GM19099 (cell line): Measurements from ENCODE around the gene CYP2R1.

Experiments
- POLR2A ChIP-seq: IDR thresholded peaks from 3 replicates; pipeline ENCODE4 v1.6.1; 2011; ENCODE audit warnings: low read depth; ENCODE audit not compliant: insufficient read length; ENCODE audit errors: extremely low read depth

CYP2R1 gene

DNA sequence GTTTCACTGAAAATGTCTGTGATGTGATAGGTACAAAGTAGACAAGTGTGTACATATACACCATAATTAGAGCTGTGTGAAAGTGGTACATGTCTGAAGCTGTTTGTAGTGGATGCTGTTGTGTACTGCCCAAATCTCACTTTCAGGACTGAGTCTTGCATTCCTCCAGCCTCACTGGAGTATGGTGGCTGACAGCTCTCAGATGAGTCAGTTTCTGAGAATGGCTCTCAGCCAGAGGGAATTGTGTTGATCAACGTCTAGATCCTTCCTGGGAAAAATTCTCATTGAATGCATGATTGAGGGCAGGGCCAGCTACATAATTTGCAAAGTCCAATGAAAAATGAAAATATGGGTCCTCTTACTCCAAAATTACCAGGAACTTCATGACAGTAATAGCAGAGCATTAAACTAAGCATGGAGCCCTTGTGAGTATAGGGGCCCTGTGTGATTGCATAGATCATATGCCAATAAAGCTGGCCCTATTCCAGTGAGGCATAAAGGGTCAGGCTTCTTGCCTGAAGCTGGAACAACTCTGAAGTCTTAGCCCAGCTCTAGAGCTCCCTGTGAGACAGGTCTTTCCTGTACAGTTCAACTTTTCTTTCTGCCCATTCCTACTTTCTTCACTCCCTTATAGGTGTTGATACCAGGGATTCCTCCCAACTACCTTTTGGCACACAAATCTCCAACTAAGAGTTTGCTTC is 10.8 kb upstream of the CYP2R1 start:
- TF ChIP-seq POLR2A: no peak

DNA sequence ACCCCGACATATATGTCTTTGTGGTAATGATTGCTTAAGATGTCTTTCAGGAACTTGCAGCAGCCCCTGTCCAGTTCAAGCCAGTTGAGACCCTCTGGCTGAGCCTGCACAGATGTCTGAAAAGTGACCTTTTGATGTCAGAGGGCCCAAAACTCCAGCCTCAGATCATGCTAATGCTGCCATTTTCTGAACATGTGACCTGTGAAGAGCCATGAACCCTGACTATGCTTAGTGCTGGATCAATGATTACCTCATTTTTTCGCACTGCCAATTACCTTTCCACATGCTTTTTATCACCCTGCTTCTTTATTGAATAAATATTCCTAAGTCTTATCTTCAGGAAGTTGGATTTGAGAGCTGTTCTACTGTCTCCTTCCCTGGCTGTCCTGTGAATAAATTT is 6.9 kb upstream of the CYP2R1 start:
- no peak for TF ChIP-seq POLR2A

DNA sequence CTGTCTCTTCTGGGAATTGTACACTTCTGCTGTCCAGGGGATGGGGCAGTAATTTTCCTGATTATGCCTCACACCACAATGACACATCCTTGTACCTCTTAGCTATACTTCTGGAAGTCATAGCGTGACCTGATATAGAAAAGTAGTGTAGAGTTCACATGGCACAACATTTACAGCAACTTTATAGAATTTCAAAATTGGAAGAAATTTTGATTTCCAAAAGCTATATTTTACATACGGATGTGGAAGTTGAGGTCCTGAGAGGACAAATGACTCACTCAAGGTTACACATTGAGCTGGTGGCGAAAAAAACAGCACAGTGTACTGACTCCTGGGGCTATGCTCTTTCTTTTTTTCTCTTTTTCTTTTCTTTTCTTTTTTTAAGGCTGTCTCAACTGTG is 6.3 kb upstream of the CYP2R1 start:
- no peak for TF ChIP-seq POLR2A

DNA sequence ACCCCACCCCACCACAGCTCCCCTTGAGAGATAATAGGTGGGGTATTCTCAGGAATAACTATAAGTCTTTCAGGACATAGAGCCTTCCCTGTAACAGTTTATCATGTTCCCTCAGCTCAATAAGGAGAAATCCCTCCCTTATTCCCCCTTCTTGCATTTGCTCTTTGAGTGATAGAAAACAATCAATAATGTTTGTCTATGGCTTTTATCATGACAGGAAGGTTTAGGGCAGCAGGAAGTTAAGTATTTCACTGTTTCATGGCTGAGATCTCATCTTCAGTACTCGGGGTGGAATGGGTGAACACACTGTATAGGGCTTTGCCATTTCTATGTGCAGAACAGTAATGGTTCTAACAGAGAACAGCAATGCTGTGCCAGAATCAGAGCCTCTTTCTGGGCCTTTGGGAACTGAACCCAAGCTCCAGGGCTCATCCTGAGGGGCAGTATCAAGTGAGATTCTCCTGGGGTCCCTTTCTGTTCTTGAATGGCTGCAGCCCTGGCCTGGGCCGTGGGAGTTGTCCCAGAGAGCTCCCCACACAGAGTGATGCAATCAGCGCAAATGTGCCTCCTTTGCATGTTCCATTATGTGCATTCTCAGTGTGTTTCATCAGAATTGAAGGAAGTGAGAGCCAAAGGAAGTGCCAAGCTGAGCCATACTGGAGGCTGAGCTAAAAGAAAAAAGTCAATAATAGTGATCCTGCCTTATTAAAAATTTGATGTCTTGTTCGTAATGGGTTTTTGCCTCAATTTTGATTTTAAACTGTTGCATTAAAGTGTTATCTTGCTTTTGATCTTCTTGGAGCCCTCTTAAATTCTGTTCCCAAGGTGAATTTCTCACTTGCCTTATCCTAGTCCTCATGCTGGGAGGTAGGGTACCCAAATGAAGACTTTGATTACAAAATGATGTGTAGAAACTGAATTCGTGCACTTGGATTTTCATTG is 2.9 kb upstream of the CYP2R1 start:
- no peak for TF ChIP-seq POLR2A

DNA sequence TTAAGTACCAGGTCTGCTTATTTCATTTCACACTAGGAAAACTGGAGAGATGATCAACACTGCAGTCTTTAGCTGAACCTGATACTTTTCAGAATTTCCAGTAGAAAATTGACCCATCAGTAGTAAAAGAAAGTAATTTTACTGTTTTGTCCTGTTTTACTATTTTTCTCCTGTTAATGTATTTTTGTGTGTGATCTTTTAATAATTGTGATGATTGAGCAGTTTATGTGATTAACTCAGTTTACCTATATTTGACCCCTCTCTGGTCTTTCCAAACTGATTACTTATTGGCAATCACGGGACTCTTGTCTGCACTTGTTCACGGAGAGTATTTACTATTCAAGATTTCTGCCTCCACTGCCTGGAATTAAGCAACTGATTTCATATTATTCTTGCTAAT is 546 bp upstream of the CYP2R1 start:
- TF ChIP-seq POLR2A: no peak

DNA sequence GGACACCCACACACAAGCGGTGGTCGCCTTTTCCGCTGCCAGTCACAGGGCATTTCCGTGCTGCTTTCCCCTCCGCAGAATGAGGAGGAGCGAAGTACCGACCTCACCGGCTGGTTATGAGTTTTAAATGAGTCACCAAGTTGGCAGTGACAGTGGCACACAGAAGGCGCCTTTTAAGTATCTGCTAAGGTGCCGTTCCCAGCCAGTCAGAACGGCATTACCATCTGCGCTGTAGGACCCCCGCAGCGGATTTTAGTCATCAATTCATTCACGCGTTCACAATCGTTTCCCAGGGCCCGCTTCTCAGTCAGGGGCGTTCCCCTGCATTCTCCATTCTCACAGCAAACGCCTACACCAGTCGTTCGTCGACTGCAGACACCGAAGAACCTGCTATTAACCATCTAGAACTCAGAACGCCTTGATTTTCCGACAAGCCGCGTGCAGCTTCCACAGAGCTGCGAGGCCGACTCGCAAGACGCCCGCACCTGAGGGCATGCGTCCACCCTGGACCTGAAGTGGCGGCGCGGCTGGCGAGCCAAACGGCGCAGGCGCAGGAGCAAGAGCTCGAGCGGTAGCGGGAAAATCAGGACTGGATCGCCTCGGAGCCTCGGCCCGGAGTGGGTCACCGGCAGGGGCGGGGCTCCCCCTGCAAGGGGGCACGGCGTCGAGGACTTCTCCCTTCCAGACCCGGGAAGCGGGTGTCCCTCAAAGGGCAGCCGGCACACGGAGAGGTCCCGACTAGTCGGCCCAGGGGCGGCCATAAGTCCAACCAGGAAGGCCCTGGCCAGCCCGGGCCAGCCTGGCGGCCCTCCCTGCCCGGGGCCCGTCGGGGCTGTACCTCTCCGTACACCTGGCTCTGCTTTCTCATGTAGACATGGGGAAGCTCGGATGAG is 642 bp downstream of the CYP2R1 start:
- peak; percentile 90 for TF ChIP-seq POLR2A

DNA sequence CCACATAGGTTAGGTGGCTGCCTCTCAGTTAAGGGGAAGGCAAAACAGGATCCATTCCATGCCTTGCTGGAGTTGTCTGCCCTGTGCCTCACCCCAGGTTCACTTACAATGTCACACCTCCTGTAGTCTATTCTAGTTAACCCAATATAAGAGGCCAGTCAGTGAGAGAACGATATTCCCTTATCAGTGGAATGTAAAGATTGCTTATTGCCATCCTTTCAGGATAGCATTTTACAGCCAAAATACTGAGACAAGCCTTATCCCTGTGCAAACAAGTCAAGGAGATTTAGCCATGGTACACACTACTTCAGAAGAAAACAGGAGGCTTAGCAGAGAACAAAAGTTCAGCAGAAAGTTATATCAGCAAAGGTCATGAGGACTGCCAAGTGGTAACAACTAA is 5.5 kb downstream of the CYP2R1 start:
- TF ChIP-seq POLR2A: no peak

DNA sequence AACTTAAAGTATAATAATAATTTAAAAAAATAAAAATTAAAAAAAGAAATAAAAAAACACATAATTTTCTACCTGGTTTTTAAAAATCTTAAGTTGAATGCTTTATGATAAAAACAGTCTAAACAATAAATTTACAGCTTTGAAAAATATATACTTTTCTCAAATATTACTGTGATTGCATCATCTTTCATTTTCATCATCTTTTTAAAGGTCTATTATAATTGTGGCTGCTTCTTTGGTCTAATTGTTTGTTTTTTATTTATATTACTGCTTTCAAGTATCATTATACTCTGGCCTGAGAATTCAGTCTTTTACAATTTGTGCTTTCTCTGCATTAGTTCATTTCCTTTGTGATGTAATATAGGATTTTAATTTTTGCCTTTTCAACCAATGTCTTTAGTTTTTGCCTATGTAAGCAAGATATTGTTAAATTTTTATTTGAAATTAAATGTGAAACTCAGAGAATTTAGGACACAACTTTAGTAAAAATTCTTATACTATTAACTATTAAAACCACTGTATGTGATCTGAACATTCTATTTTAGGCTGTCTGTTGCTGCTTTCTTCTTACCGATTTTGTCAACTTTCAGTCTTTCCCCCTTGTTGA is 7.3 kb downstream of the CYP2R1 start:
- no peak for TF ChIP-seq POLR2A

DNA sequence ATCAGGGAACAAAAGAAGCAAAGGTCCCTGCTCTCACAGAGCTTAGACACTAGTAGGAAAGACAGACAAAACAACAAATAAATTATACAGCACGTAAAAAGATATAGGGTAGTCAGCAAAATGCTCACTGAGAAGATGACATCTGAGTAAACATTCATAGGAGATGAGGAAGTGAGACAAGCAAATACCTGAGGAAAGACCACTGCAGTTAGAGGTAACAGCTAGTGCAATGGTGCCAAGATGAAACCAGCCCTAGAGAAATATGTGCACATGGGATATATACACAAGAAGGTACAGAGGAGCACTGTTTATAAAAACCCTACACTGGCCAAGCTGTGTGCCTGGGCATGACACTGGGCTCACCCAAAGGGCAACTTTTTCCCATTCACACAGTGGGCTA is 9.8 kb downstream of the CYP2R1 start:
- TF ChIP-seq POLR2A: no peak

DNA sequence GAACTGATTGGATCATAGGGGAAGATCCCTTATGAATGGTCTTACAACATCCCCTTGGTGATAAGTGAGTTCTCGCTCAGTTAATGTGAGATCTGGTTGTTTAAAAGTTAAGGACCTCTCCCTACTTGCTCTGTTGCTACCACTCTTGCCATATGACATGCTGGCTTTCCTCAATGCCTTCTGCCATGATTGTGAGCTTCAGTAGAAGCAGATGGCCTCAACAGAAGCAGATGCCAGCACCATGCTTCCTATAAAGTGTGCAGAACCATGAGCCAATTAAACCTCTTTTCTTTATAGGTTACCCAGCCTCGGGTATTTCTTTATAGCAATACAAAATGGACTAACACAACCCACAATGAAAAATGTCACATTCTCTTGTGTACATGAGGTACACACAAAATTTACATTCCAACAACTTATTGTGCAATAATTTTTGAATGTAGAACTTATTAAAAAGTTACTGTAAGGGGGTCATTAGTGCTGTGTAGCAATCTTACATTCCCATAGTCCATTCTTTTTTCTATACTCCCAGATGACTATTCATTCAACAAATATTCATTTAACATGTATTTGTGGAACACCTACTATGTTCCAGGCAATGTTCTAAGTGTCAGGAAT is 10.3 kb downstream of the CYP2R1 start:
- TF ChIP-seq POLR2A: no peak

DNA sequence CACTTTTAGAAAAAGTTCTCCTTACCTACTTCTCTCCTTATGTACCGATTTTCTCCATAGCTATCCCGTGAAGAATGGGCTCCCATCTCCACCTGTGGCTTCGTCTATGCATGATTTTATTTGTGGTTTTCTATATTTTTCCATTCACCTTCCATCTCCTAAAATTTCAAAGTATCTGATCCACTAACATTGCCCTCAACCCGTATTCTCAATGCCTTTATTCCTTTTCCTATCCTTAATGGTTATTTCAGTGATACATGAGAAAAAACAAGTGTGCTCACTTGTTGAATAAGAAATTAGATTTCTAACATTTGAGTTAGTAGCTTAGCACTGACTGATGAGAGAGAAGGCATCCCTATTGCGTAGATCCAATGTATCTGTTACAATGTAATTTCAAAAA is 16.9 kb downstream of the CYP2R1 start:
- TF ChIP-seq POLR2A: no peak

DNA sequence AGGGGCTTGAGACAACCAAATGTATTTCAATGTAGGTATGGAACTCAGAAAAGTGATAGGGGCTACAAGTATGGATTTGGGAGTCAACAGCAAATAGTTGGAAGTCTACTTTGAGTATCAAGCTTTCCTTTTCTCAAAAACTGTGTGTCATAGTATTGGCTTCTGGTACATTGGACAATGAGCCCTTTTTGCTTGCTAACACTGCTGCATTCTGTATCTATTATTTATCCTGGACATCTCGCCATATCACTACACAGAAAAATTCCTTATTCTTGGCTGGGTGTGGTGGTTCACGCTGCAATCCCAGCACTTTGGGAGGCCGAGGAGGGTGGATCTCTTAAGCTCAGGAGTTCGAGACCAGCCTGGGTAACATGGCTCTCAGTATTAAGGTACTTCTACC is 18.4 kb downstream of the CYP2R1 start:
- no peak for TF ChIP-seq POLR2A

DNA sequence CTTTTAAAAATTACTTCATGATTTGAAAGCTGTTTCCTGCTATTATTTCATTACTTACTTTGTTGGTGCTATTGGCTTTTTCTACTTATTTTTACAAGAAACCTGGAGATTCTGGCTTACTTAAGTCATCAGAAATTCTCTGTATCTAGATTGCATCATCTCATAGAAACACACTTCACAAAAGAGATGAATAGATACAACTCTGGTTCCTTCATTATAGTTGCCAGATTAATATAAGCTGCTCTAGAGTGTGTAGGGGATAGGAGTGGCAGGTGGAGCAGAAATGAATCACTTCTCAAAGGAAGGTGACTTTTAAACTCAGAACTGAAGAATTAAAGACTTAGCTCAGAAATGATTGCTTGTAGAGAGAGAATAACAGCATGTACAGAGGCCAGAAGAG is 20.0 kb downstream of the CYP2R1 start:
- TF ChIP-seq POLR2A: no peak

DNA sequence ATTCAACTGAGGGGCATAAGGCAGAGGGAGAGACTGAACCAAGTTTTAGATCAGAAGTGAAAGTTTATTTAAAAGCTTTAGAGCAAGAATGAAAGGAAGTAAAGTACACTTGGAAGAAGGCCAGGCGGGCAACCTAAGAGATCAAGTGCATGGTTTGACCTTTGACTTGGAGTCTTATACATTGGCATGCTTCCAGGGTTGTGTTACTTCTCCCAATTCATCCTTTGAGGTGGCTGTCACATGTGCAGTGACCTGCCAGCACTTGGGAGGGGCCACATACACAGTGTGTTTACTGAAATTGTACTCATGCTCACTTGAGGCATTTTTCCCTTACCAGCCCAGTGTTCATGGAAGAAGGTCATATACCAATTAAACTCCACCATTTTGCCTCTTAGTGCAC is 30.4 kb downstream of the CYP2R1 start:
- no peak for TF ChIP-seq POLR2A
